ENCODE results near the gene SPG7.
A peak's percentile ranks its signal among the peaks of the same experiment; 100 is the strongest.
"Not testable (repeated sequence)": the region's sequence is repeated elsewhere in the genome, so short reads cannot be mapped to it uniquely, and the experiment has no call there.

Gene SPG7

DNA sequence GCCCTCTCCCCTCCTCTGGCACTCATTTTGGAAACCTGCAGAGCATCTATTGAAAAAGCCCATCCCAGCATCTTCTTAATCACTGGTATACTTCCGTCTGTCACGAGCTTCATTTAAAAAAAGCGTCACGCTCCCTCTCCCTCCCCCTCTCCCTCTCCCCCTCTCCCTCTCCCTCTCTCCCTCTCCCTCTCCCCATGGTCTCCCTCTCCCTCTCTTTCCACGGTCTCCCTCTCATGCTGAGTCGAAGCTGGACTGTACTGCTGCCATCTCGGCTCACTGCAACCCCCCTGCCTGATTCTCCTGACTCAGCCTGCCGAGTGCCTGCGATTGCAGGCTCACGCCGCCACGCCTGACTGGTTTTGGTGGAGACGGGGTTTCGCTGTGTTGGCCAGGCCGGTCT lies 46.3 kb upstream of the SPG7 start:
- H2BK12ac ChIP-seq (ENCODE audit: low read length in 2 of 2); H3K36me3 ChIP-seq (ENCODE audit: control insufficient read depth in 1 of 2, insufficient read depth in 2 of 2, low read depth in 1 of 2, low read length in 2 of 2); H4K8ac ChIP-seq (ENCODE audit: low read length); H3K4ac ChIP-seq (ENCODE audit: low read depth in 1 of 2, low read length in 2 of 2); H2BK5ac ChIP-seq (ENCODE audit: low read depth, low read length, poor library complexity, severe bottlenecking); H3K9me3 ChIP-seq (ENCODE audit: control insufficient read depth, low read length); H3K4me3 ChIP-seq (ENCODE audit: insufficient read depth in 1 of 2, low read depth in 1 of 2, low read length in 2 of 2); H2BK15ac ChIP-seq (ENCODE audit: low read depth, poor library complexity, severe bottlenecking); DNase-seq; H3K14ac ChIP-seq (ENCODE audit: low read length in 2 of 2); H4K91ac ChIP-seq (ENCODE audit: low read length); H3K23ac ChIP-seq (ENCODE audit: low read length in 2 of 2); H3K18ac ChIP-seq (ENCODE audit: low read depth in 1 of 2, low read length in 2 of 2); H3K79me1 ChIP-seq (replicated peaks; ENCODE audit: low read length, poor library complexity, severe bottlenecking); H2AFZ ChIP-seq (ENCODE audit: low read depth, low read length); H2BK120ac ChIP-seq (ENCODE audit: low read depth, low read length); H2AK5ac ChIP-seq (ENCODE audit: low read length, severe bottlenecking); H3K9ac ChIP-seq (ENCODE audit: low read length); H3K27me3 ChIP-seq (ENCODE audit: control insufficient read depth in 1 of 2, insufficient read depth in 1 of 2, low read length in 2 of 2): not testable (repeated sequence)
- peaks cover 19% of the 10 kb centered on the region for H3K4me1 ChIP-seq (ENCODE audit: control insufficient read depth, insufficient read depth, low read depth, low read length)
- peak overlapping the region; percentile 33 for H3K4me2 ChIP-seq (ENCODE audit: low read length, poor library complexity, severe bottlenecking)
- H3K27ac ChIP-seq (ENCODE audit: low read length, poor library complexity, severe bottlenecking), result peak overlapping the region; percentile 50
- 90% methylated on average over 4 of the region's 15 CpGs for WGBS

DNA sequence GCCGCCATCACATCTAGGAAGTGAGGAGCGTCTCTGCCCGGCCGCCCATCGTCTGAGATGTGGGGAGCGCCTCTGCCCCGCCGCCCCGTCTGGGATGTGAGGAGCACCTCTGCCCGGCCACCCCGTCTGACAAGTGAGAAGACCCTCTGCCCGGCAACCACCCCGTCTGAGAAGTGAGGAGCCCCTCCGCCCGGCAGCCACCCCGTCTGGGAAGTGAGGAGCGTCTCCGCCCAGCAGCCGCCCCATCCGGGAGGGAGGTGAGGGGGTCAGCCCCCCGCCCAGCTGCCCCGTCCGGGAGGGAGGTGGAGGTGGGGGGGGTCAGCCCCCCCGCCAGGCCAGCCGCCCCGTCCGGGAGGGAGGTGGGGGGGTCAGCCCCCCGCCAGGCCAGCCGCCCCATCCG lies 45.6 kb upstream of the SPG7 start:
- not testable (repeated sequence) for H3K36me3 ChIP-seq (ENCODE audit: control insufficient read depth in 1 of 2, insufficient read depth in 2 of 2, low read depth in 1 of 2, low read length in 2 of 2); H2BK5ac ChIP-seq (ENCODE audit: low read depth, low read length, poor library complexity, severe bottlenecking); H2AFZ ChIP-seq (ENCODE audit: low read depth, low read length); H3K4ac ChIP-seq (ENCODE audit: low read depth in 1 of 2, low read length in 2 of 2); H2AK5ac ChIP-seq (ENCODE audit: low read length, severe bottlenecking); H2BK120ac ChIP-seq (ENCODE audit: low read depth, low read length); H2BK15ac ChIP-seq (ENCODE audit: low read depth, poor library complexity, severe bottlenecking); H2BK12ac ChIP-seq (ENCODE audit: low read length in 2 of 2); H3K27me3 ChIP-seq (ENCODE audit: control insufficient read depth in 1 of 2, insufficient read depth in 1 of 2, low read length in 2 of 2); H3K14ac ChIP-seq (ENCODE audit: low read length in 2 of 2); H3K18ac ChIP-seq (ENCODE audit: low read depth in 1 of 2, low read length in 2 of 2); H4K91ac ChIP-seq (ENCODE audit: low read length); H3K27ac ChIP-seq (ENCODE audit: low read length, poor library complexity, severe bottlenecking); H3K9me3 ChIP-seq (ENCODE audit: control insufficient read depth, low read length); H3K4me3 ChIP-seq (ENCODE audit: insufficient read depth in 1 of 2, low read depth in 1 of 2, low read length in 2 of 2); H4K8ac ChIP-seq (ENCODE audit: low read length); H3K23ac ChIP-seq (ENCODE audit: low read length in 2 of 2); DNase-seq; H3K4me2 ChIP-seq (ENCODE audit: low read length, poor library complexity, severe bottlenecking); H3K79me1 ChIP-seq (replicated peaks; ENCODE audit: low read length, poor library complexity, severe bottlenecking); H3K9ac ChIP-seq (ENCODE audit: low read length)
- H3K4me1 ChIP-seq (ENCODE audit: control insufficient read depth, insufficient read depth, low read depth, low read length), result peaks cover 19% of the 10 kb centered on the region
- 100% methylated on average over 19 of the region's 30 CpGs for WGBS

DNA sequence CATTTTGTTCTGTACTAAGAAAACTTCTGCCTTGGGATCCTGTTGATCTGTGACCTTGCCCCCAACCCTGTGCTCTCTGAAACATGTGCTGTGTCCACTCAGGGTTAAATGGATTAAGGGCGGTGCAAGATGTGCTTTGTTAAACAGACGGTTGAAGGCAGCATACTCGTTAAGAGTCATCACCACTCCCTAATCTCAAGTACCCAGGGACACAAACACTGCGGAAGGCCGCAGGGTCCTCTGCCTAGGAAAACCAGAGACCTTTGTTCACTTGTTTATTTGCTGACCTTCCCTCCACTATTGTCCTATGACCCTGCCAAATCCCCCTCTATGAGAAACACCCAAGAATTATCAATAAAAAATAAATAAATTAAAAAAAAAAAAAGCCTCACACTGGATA lies 44.9 kb upstream of the SPG7 start:
- not testable (repeated sequence) for H3K9me3 ChIP-seq (ENCODE audit: control insufficient read depth, low read length); H4K8ac ChIP-seq (ENCODE audit: low read length); H2BK5ac ChIP-seq (ENCODE audit: low read depth, low read length, poor library complexity, severe bottlenecking); H3K4me2 ChIP-seq (ENCODE audit: low read length, poor library complexity, severe bottlenecking); H4K91ac ChIP-seq (ENCODE audit: low read length); H3K79me1 ChIP-seq (replicated peaks; ENCODE audit: low read length, poor library complexity, severe bottlenecking); H3K4ac ChIP-seq (ENCODE audit: low read depth in 1 of 2, low read length in 2 of 2); H3K18ac ChIP-seq (ENCODE audit: low read depth in 1 of 2, low read length in 2 of 2); DNase-seq; H2AK5ac ChIP-seq (ENCODE audit: low read length, severe bottlenecking); H3K4me3 ChIP-seq (ENCODE audit: insufficient read depth in 1 of 2, low read depth in 1 of 2, low read length in 2 of 2); H3K14ac ChIP-seq (ENCODE audit: low read length in 2 of 2); H3K36me3 ChIP-seq (ENCODE audit: control insufficient read depth in 1 of 2, insufficient read depth in 2 of 2, low read depth in 1 of 2, low read length in 2 of 2); H3K27me3 ChIP-seq (ENCODE audit: control insufficient read depth in 1 of 2, insufficient read depth in 1 of 2, low read length in 2 of 2); H2AFZ ChIP-seq (ENCODE audit: low read depth, low read length); H3K9ac ChIP-seq (ENCODE audit: low read length); H2BK12ac ChIP-seq (ENCODE audit: low read length in 2 of 2); H2BK15ac ChIP-seq (ENCODE audit: low read depth, poor library complexity, severe bottlenecking); H3K23ac ChIP-seq (ENCODE audit: low read length in 2 of 2); H3K27ac ChIP-seq (ENCODE audit: low read length, poor library complexity, severe bottlenecking); H2BK120ac ChIP-seq (ENCODE audit: low read depth, low read length)
- WGBS, result no CpG with 5 or more reads among the region's 5 CpGs
- H3K4me1 ChIP-seq (ENCODE audit: control insufficient read depth, insufficient read depth, low read depth, low read length), result peaks cover 17% of the 10 kb centered on the region

DNA sequence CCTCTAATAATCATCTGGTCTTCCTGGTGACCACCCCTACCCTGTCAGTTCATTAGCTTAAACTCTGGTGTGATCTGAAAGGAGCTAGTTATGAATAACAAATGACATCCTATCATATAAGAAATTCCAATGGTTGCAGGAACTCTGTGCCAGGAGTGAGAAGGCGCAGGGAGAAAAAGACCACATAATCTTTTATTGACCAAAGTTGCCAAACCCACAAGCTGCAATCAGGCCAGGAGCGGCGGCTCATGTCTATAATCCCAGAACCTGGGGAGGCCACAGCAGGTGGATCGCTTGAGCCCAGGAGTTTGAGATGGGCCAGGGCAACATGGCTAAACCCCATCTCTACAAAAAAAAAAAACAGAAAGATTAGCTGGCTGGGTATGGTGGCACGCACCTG lies 41.3 kb upstream of the SPG7 start:
- WGBS, result 95% methylated on average over 5 of the region's 5 CpGs
- H2BK15ac ChIP-seq (ENCODE audit: low read depth, poor library complexity, severe bottlenecking), result no peak overlapping the region

More for the DNA sequence above, 41.3 kb upstream of the SPG7 start:
- Histone ChIP-seq H2BK5ac (ENCODE audit: low read depth, low read length, poor library complexity, severe bottlenecking) (no peak overlapping the region), H3K4ac (ENCODE audit: low read depth in 1 of 2, low read length in 2 of 2) (no peak overlapping the region), H3K23ac (ENCODE audit: low read length in 2 of 2) (no peak overlapping the region), H2BK120ac (ENCODE audit: low read depth, low read length) (no peak overlapping the region), H3K4me1 (ENCODE audit: control insufficient read depth, insufficient read depth, low read depth, low read length) (peaks cover 13% of the 10 kb centered on the region), H3K14ac (ENCODE audit: low read length in 2 of 2) (no peak overlapping the region), H3K27me3 (ENCODE audit: control insufficient read depth in 1 of 2, insufficient read depth in 1 of 2, low read length in 2 of 2) (no peaks in the 10 kb centered on the region), H3K9ac (ENCODE audit: low read length) (no peak overlapping the region), H2BK12ac (ENCODE audit: low read length in 2 of 2) (no peak overlapping the region), H2AFZ (ENCODE audit: low read depth, low read length) (no peak overlapping the region), H3K4me3 (ENCODE audit: insufficient read depth in 1 of 2, low read depth in 1 of 2, low read length in 2 of 2) (no peak overlapping the region), H4K8ac (ENCODE audit: low read length) (no peak overlapping the region), H3K36me3 (ENCODE audit: control insufficient read depth in 1 of 2, insufficient read depth in 2 of 2, low read depth in 1 of 2, low read length in 2 of 2) (peaks cover 0 to 3% of the 10 kb centered on the region in 2 experiments), H3K79me1 (replicated peaks; ENCODE audit: low read length, poor library complexity, severe bottlenecking) (peaks cover 2% of the 10 kb centered on the region), H3K27ac (ENCODE audit: low read length, poor library complexity, severe bottlenecking) (no peak overlapping the region), H3K18ac (ENCODE audit: low read depth in 1 of 2, low read length in 2 of 2) (no peak overlapping the region), H2AK5ac (ENCODE audit: low read length, severe bottlenecking) (no peak overlapping the region), H3K9me3 (ENCODE audit: control insufficient read depth, low read length) (no peaks in the 10 kb centered on the region), H3K4me2 (ENCODE audit: low read length, poor library complexity, severe bottlenecking) (no peak overlapping the region), H4K91ac (ENCODE audit: low read length) (no peak overlapping the region)
- DNase-seq, result no peak
